Endothelial cell (in vitro differentiated cells): ENCODE data around the gene PCDHB3. TPM values are rescaled to one million over a fixed set of nuclear protein-coding genes. Genes with fewer than 3 reads are reported as not detected.
"Not testable (repeated sequence)": the region's sequence is repeated elsewhere in the genome, so short reads cannot be mapped to it uniquely, and the experiment has no call there.

Source experiments
- DNase-seq: peaks from one replicate; pipeline ENCODE4 v3.0.0; 2021; ENCODE audit warnings: low spot score
- H3K27ac Mint-ChIP-seq: one replicate; pipeline ENCODE4 v1.8.0; 2021; ENCODE audit warnings: mixed read lengths, inconsistent platforms; ENCODE audit not compliant: unreplicated experiment
- H3K27me3 Mint-ChIP-seq: one replicate; pipeline ENCODE4 v1.8.0; 2021; ENCODE audit warnings: mild to moderate bottlenecking, moderate library complexity, mixed read lengths, inconsistent platforms; ENCODE audit not compliant: unreplicated experiment
- H3K36me3 Mint-ChIP-seq: one replicate; pipeline ENCODE4 v1.8.0; 2021; ENCODE audit warnings: mild to moderate bottlenecking, low read depth, mixed read lengths, inconsistent platforms; ENCODE audit not compliant: unreplicated experiment
- H3K4me1 Mint-ChIP-seq: one replicate; pipeline ENCODE4 v1.8.0; 2021; ENCODE audit warnings: mild to moderate bottlenecking, mixed read lengths, inconsistent platforms; ENCODE audit not compliant: unreplicated experiment
- H3K4me3 Mint-ChIP-seq: one replicate; pipeline ENCODE4 v1.8.0; 2021; ENCODE audit warnings: mild to moderate bottlenecking, mixed read lengths, inconsistent platforms; ENCODE audit not compliant: unreplicated experiment
- H3K9me3 Mint-ChIP-seq: one replicate; pipeline ENCODE4 v1.8.0; 2021; ENCODE audit warnings: mixed read lengths, inconsistent platforms; ENCODE audit not compliant: unreplicated experiment
- CTCF ChIP-seq: fragments of 200-600 bp; sonication (generic); IDR thresholded peaks from one replicate; pipeline ENCODE4 v1.5.0; 2021; ENCODE audit warnings: antibody characterized with exemption; ENCODE audit not compliant: unreplicated experiment
- total RNA-seq: library from RNA; stranded (reverse); fragmentation: NEBNext Ultra II Directional; extraction: Animal tissue kit (Norgen Biotek cat#: 25700); gene quantifications from one replicate; pipeline ENCODE4 v1.2.1, GENCODE V29; 2021; ENCODE audit not compliant: unreplicated experiment

The PCDHB3 gene
- total RNA-seq, 1 donor from 2014 or later: 6.5 TPM

- TF ChIP-seq CTCF: no peak
- Mint-ChIP-seq H3K27ac (peak overlapping the region; percentile 97), H3K4me1 (peaks cover 9% of the 10 kb centered on the region), H3K4me3 (peak overlapping the region; percentile 95), H3K27me3 (peaks cover 4% of the 10 kb centered on the region), H3K9me3 (no peaks in the 10 kb centered on the region), H3K36me3 (no peaks in the 10 kb centered on the region)
- peak; percentile 66 for DNase-seq
Observed at GRCh38 chr5:141084487-141084989, 15.7 kb upstream of the PCDHB3 start.

- Mint-ChIP-seq H3K4me3 (peak within 1 kb of the TSS; percentile 99), H3K4me1 (peaks cover 13% of the 10 kb centered on the region), H3K27me3 (peaks cover 12% of the 10 kb centered on the region), H3K27ac (peak within 1 kb of the TSS; percentile 92), H3K9me3 (no peaks in the 10 kb centered on the region), H3K36me3 (peaks cover 26% of the 10 kb centered on the region)
- TF ChIP-seq CTCF: peak; percentile 90
- DNase-seq: peak; percentile 82
Observed at GRCh38 chr5:141094481-141095262, 5.6 kb upstream of the PCDHB3 start, which contains the start of gene PCDHB2. Gene PCDHB2, plus strand, starts transcription at chr5:141094615. Its CDS starts 176 bp downstream, at chr5:141094791.

- Mint-ChIP-seq H3K27me3 (peaks cover 12% of the 10 kb centered on the region), H3K36me3 (peaks cover 31% of the 10 kb centered on the region), H3K27ac (peak overlapping the region; percentile 92), H3K9me3 (peaks cover 2% of the 10 kb centered on the region), H3K4me3 (peak overlapping the region; percentile 99), H3K4me1 (peaks cover 15% of the 10 kb centered on the region)
- TF ChIP-seq CTCF: no peak
- no peak for DNase-seq
Observed at GRCh38 chr5:141095263-141095641, 5.0 kb upstream of the PCDHB3 start.

GRCh38 chr5:141096181-141096580 lies 4.1 kb upstream of the PCDHB3 start:
- peaks cover 15% of the 10 kb centered on the region for H3K27me3 Mint-ChIP-seq
- peaks cover 16% of the 10 kb centered on the region for H3K4me1 Mint-ChIP-seq
- H3K9me3 Mint-ChIP-seq, DNase-seq, H3K27ac Mint-ChIP-seq: not testable (repeated sequence)
- peaks cover 39% of the 10 kb centered on the region for H3K36me3 Mint-ChIP-seq
- peak overlapping the region; percentile 99 for H3K4me3 Mint-ChIP-seq

- DNase-seq, H3K27ac Mint-ChIP-seq, H3K9me3 Mint-ChIP-seq: not testable (repeated sequence)
- peaks cover 16% of the 10 kb centered on the region for H3K4me1 Mint-ChIP-seq
- H3K4me3 Mint-ChIP-seq: peak overlapping the region; percentile 74
- peaks cover 43% of the 10 kb centered on the region for H3K36me3 Mint-ChIP-seq
- peaks cover 15% of the 10 kb centered on the region for H3K27me3 Mint-ChIP-seq
Observed at GRCh38 chr5:141096586-141096985, 3.7 kb upstream of the PCDHB3 start.

GRCh38 chr5:141101059-141101458 lies 786 bp downstream of the PCDHB3 start:
- DNase-seq: no peak
- TF ChIP-seq CTCF: no peak

GRCh38 chr5:141102070-141102469 lies 1.8 kb downstream of the PCDHB3 start:
- not testable (repeated sequence) for H3K27ac Mint-ChIP-seq, DNase-seq, H3K4me1 Mint-ChIP-seq, H3K9me3 Mint-ChIP-seq, H3K27me3 Mint-ChIP-seq
- H3K36me3 Mint-ChIP-seq: peaks cover 34% of the 10 kb centered on the region
- peak overlapping the region; percentile 65 for H3K4me3 Mint-ChIP-seq

More at GRCh38 chr5:141101059-141101458, 786 bp downstream of the PCDHB3 start:
- peak overlapping the region; percentile 73 for H3K4me3 Mint-ChIP-seq
- peaks cover 36% of the 10 kb centered on the region for H3K36me3 Mint-ChIP-seq
- no peak overlapping the region for H3K27ac Mint-ChIP-seq
- peaks cover 3% of the 10 kb centered on the region for H3K27me3 Mint-ChIP-seq
- H3K4me1 Mint-ChIP-seq: peaks cover 10% of the 10 kb centered on the region
- peaks cover 4% of the 10 kb centered on the region for H3K9me3 Mint-ChIP-seq

- not testable (repeated sequence) for H3K9me3 Mint-ChIP-seq, H3K27me3 Mint-ChIP-seq
- H3K36me3 Mint-ChIP-seq: peaks cover 30% of the 10 kb centered on the region
Observed at GRCh38 chr5:141102471-141102870, 2.2 kb downstream of the PCDHB3 start.

More at GRCh38 chr5:141102471-141102870, 2.2 kb downstream of the PCDHB3 start:
- not testable (repeated sequence) for H3K4me1 Mint-ChIP-seq, H3K4me3 Mint-ChIP-seq, DNase-seq, H3K27ac Mint-ChIP-seq
